Measurements from ENCODE around the gene PCDHB4.
"Not testable (repeated sequence)": the region's sequence is repeated elsewhere in the genome, so short reads cannot be mapped to it uniquely, and the experiment has no call there.

The PCDHB4 gene

DNA sequence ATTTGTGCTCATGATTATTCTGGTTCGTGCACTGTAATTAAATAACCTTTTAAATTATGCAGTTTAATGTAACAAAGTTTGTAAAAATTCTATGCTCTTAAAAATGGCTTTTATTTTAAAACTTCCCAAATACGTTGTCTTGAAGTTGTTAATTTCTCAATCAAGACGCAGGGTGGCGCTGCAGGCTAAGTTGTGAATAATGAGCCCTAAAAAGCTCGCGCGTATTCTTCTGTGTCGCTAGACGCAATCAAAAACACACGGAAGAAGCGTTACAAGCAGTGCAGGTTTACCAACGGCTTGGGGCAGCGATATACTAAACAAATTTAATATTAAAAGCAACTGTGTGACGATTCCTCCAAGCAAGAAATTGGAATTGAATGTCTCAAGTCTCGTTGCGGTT, at the start of gene PCDHB4:
Gene PCDHB4, plus strand, starts transcription at position 256 of the 400 bp plus-strand sequence. CDS start 181 bp downstream, outside the sequence.
- no peak for DNase-seq (ENCODE audit: low read depth)

DNA sequence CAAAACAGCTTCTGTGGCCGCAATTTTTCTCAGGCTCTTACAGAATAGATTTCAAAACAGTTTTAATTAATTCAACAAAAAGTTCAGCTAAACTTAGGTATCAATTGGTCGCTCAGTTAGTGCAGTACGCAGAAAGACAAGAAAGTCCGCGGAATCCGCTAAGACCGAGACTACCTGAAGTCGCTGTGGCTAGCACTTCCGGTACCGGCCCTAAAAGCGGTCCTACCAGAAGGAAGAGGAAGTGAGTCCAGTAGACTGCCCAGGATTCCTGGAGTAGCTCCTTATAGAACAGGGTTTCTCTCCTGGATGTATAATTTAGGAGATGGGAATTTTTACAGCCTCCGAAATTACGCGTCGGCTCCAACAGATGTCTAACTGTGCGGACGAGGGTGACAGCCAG, 43.8 kb upstream of the PCDHB4 start:
- DNase-seq (ENCODE audit: low read depth), result no peak

DNA sequence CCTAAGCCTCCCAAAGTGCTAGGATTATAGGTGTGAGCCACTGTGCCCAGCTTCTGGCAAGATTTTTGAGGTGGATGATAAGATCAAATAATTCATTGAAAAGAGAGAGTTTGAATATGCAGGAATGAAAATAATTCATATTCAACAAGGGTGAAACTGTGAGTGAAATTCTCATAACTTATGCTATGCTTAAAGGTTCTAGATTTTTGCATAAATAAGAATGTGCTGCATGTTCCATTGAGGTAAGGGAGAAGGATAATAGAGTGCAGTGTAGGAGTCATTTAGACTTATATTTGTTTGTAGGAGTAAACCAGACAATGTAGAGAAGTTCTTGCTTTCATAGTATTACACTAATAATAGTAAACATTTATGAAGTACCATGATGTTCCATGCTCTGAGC, 39.4 kb upstream of the PCDHB4 start:
- no peak for DNase-seq (ENCODE audit: low read depth)

DNA sequence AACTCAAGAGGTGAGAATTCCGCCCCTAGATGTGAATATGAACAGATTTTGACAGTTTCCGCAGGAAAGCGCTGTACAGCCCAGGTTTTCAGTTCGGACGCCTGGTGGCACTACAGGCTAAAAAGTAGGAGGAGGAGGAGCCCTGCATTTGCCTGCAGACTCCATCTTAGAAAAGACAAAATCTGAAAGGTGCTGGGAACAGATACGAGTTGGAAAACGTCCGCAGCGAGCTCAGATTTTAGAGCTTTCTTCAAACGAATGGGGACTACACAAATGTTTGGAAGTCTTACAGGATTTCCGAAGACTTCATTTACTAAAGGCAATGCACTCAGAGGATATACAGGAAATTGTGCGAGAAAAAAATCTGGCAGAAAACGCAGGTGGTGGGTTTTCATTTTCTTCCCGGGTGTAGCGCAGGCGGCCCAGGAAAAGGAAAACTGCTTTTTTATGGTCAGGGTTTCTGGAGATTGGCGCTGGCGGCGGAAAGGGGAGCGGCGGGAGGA, 37.1 kb upstream of the PCDHB4 start:
- DNase-seq (ENCODE audit: low read depth), result peak; percentile 5

DNA sequence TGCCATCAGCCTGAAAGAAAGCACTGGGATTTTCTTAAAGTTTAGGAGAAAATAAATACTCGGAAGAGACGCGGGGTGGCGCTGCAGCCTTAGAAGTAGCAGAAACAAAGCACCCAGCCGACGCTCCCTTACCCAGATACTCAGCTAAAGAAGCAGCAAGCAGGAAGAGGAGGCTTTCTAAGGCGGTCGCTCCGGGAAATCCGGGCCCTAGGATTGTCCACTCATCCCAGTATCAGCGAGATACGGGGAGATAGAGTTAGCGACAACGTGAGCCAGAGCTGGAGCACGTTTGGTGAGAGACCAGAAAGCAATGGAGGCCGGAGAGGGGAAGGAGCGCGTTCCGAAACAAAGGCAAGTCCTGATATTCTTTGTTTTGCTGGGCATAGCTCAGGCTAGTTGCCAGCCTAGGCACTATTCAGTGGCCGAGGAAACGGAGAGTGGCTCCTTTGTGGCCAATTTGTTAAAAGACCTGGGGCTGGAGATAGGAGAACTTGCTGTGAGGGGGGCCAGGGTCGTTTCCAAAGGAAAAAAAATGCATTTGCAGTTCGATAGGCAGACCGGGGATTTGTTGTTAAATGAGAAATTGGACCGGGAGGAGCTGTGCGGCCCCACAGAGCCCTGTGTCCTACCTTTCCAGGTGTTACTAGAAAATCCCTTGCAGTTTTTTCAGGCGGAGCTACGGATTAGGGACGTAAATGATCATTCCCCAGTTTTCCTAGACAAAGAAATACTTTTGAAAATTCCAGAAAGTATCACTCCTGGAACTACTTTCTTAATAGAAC, 26.9 kb upstream of the PCDHB4 start, which contains the start of gene PCDHB2:
Gene PCDHB2, plus strand, starts transcription at position 135 of the 782 bp plus-strand sequence. Its CDS starts 176 bp downstream, at position 311.
- no peak for DNase-seq (ENCODE audit: low read depth)

DNA sequence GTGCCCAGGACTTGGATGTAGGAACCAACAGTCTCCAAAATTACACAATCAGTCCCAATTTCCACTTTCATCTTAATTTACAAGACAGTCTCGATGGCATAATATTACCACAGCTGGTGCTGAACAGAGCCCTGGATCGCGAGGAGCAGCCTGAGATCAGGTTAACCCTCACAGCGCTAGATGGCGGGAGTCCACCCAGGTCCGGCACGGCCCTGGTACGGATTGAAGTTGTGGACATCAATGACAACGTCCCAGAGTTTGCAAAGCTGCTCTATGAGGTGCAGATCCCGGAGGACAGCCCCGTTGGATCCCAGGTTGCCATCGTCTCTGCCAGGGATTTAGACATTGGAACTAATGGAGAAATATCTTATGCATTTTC, 26.4 kb upstream of the PCDHB4 start:
- DNase-seq (ENCODE audit: low read depth), result no peak

DNA sequence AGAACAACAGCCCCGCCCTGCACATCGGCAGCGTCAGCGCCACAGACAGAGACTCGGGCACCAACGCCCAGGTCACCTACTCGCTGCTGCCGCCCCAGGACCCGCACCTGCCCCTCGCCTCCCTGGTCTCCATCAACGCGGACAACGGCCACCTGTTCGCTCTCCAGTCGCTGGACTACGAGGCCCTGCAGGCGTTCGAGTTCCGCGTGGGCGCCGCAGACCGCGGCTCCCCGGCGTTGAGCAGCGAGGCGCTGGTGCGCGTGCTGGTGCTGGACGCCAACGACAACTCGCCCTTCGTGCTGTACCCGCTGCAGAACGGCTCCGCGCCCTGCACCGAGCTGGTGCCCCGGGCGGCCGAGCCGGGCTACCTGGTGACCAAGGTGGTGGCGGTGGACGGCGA, 25.4 kb upstream of the PCDHB4 start:
- DNase-seq (ENCODE audit: low read depth), result not testable (repeated sequence)

DNA sequence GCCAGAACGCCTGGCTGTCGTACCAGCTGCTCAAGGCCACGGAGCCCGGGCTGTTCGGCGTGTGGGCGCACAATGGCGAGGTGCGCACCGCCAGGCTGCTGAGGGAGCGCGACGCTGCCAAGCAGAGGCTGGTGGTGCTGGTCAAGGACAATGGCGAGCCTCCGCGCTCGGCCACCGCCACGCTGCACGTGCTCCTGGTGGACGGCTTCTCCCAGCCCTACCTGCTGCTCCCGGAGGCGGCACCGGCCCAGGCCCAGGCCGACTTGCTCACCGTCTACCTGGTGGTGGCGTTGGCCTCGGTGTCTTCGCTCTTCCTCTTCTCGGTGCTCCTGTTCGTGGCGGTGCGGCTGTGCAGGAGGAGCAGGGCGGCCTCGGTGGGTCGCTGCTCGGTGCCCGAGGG, 25.0 kb upstream of the PCDHB4 start:
- DNase-seq (ENCODE audit: low read depth), result not testable (repeated sequence)

DNA sequence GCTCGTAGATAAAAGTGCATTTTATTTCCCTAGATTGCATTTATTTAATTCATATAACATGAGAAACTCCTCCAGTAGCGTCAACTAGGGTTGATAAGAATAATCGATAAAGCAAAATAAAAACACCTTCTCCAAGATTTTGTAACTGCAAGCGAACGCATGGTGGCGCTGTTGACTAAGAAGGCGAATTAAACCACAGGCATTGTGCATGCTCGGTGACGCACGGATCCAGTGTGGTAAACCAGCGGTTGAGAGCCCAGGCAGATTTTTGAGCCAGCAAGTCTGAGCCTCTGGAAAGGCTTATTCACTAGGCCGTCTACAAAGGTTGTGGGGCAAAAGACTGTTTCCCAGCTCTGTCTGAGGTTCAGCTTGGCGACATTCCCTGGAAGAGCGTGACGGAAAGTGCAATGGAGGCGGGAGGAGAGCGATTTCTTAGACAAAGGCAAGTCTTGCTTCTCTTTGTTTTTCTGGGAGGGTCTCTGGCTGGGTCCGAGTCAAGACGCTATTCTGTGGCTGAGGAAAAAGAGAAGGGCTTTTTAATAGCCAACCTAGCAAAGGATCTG, 21.3 kb upstream of the PCDHB4 start, which contains the start of gene PCDHB3:
Gene PCDHB3, plus strand, starts transcription at position 231 of the 563 bp plus-strand sequence. Its CDS starts 177 bp downstream, at position 408.
- DNase-seq (ENCODE audit: low read depth), result no peak

DNA sequence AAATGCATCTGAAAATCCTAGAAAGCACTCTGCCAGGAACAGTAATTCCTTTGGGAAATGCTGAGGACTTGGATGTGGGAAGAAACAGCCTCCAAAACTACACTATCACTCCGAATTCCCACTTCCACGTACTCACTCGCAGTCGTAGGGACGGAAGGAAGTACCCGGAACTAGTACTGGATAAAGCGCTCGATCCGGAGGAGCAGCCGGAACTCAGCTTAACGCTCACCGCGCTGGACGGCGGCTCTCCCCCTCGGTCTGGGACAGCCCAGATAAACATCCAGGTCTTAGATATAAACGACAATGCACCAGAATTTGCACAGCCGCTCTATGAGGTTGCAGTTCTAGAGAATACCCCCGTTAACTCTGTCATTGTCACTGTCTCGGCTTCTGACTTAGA, 20.6 kb upstream of the PCDHB4 start:
- no peak for DNase-seq (ENCODE audit: low read depth)

DNA sequence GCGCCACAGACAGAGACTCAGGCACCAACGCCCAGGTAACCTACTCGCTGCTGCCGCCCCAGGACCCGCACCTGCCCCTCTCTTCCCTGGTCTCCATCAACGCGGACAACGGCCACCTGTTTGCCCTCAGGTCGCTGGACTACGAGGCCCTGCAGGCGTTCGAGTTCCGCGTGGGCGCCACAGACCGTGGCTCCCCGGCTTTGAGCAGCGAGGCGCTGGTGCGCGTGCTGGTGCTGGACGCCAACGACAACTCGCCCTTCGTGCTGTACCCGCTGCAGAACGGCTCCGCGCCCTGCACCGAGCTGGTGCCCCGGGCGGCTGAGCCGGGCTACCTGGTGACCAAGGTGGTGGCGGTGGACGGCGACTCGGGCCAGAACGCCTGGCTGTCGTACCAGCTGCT, 19.5 kb upstream of the PCDHB4 start:
- not testable (repeated sequence) for DNase-seq (ENCODE audit: low read depth)

DNA sequence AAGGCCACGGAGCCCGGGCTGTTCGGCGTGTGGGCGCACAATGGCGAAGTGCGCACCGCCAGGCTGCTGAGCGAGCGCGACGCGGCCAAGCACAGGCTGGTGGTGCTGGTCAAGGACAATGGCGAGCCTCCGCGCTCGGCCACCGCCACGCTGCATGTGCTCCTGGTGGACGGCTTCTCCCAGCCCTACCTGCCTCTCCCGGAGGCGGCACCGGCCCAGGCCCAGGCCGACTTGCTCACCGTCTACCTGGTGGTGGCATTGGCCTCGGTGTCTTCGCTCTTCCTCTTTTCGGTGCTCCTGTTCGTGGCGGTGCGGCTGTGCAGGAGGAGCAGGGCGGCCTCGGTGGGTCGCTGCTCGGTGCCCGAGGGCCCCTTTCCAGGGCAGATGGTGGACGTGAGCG, 19.1 kb upstream of the PCDHB4 start:
- DNase-seq (ENCODE audit: low read depth), result not testable (repeated sequence)

DNA sequence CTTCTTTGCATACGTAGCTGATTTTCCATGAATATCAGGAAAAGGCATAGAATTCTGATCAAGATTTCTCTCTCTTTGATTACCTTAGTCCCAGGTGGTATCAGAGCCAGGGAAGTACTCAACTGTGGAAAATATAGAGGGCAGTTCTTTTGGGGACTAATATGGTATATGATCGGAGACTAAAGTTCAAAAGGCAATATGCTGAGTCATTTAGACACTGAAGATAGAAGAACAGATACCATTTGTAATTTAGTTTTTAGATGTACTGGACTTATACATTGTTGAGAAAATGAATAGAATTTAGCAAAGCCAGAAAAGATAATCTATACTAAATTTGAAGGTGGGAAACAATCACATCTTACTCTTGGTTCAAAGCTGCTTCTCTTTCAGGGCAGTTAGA, 16.3 kb upstream of the PCDHB4 start:
- no peak for DNase-seq (ENCODE audit: low read depth)

DNA sequence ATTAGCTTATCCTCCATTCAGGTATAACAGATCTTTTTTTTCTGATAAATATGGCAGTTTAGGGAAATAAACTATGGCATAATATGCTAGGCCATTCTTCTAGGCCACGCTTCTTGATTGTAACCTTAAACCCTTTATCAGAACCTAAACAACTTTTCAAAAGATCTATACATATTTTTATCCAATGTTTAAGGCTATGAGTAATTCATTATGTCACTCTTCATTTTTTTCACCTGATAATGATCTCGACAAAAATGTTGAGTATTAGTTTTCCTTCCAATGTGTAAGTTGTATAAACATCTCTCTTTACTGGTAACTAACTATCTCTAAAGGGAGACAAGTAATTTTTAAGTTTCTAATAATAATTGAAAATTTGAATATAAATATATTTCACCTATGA, 2.4 kb upstream of the PCDHB4 start:
- no peak for DNase-seq (ENCODE audit: low read depth)

DNA sequence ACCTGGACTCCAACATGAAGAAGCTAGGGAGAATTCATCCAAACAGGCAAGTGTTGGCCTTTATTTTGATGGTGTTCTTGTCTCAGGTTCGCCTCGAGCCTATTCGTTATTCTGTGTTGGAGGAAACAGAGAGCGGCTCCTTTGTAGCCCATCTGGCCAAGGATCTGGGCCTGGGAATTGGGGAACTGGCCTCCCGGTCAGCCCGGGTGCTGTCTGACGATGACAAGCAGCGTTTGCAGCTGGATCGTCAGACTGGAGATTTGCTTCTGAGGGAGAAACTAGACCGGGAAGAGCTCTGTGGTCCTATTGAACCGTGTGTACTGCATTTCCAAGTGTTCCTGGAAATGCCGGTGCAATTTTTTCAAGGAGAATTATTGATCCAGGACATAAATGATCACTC, 367 bp downstream of the PCDHB4 start:
- no peak for DNase-seq (ENCODE audit: low read depth)

DNA sequence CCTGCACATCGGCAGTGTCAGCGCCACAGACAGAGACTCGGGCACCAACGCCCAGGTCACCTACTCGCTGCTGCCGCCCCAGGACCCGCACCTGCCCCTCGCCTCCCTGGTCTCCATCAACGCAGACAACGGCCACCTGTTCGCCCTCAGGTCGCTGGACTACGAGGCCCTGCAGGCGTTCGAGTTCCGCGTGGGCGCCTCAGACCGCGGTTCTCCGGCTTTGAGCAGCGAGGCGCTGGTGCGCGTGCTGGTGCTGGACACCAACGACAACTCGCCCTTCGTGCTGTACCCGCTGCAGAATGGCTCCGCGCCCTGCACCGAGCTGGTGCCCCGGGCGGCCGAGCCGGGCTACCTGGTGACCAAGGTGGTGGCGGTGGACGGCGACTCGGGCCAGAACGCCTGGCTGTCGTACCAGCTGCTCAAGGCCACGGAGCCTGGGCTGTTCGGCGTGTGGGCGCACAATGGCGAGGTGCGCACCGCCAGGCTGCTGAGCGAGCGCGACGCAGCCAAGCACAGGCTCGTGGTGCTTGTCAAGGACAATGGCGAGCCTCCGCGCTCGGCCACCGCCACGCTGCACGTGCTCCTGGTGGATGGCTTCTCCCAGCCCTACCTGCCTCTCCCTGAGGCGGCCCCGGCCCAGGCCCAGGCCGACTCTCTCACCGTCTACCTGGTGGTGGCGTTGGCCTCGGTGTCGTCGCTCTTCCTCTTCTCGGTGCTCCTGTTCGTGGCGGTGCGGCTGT, 1.9 kb downstream of the PCDHB4 start:
- not testable (repeated sequence) for DNase-seq (ENCODE audit: low read depth)

DNA sequence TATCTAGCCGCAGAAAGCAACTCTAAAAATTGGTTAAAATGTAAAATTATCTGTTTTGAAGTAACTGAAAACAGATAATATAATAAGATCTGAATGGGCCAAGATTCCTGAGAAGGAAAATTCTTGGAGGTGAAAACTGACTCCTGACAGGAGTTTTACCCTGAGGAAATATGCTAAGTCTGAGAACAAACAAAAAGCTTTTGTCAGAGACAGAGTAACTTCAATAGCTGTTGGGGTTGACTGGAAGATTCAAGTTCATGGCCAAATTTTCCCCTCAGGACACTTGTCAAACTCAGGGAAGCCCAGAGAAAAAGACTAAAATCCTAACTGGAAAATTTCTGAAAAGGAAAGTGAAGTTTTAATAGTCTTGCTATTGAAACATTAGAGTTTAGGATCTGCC, 5.7 kb downstream of the PCDHB4 start:
- DNase-seq (ENCODE audit: low read depth), result no peak

DNA sequence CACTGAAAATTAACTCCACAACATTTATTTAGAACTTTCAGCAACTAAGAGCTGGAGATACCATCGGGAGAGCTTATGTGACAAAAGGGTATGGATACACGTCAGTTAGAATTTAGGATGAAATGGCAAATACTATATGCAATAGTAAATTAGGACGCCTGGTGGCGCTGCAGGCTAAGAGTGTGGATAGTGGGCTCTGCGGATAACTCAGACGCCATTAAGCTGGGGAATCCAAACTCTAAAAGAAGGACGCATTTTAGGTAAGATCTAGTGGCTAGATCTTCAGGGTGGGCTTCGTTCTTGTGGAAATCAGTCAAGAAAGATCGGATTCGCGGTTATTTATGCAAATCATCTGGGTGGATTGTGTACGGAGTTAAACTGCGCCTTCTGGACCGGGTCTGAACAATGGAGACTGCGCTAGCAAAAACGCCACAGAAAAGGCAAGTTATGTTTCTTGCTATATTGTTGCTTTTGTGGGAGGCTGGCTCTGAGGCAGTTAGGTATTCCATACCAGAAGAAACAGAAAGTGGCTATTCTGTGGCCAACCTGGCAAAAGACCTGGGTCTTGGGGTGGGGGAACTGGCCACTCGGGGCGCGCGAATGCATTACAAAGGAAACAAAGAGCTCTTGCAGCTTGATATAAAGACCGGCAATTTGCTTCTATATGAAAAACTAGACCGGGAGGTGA, 13.6 kb downstream of the PCDHB4 start, which contains the start of gene PCDHB5:
Gene PCDHB5, plus strand, starts transcription at position 177 of the 688 bp plus-strand sequence. Its CDS starts 229 bp downstream, at position 406.
- no peak for DNase-seq (ENCODE audit: low read depth)

DNA sequence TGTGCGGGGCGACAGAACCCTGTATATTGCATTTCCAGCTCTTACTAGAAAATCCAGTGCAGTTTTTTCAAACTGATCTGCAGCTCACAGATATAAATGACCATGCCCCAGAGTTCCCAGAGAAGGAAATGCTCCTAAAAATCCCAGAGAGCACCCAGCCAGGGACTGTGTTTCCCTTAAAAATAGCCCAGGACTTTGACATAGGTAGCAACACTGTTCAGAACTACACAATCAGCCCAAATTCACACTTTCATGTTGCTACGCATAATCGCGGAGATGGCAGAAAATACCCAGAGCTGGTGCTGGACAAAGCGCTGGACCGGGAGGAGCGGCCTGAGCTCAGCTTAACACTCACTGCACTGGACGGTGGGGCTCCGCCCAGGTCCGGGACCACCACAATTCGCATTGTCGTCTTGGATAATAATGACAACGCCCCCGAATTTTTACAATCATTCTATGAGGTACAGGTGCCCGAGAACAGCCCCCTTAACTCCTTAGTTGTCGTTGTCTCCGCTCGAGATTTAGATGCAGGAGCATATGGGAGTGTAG, 14.2 kb downstream of the PCDHB4 start:
- DNase-seq (ENCODE audit: low read depth), result no peak

DNA sequence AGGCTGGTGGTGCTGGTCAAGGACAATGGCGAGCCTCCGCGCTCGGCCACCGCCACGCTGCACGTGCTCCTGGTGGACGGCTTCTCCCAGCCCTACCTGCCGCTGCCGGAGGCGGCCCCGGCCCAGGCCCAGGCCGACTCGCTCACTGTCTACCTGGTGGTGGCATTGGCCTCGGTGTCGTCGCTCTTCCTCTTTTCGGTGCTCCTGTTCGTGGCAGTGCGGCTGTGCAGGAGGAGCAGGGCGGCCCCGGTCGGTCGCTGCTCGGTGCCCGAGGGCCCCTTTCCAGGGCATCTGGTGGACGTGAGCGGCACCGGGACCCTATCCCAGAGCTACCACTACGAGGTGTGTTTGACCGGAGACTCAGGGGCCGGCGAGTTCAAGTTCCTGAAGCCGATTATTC, 15.7 kb downstream of the PCDHB4 start:
- not testable (repeated sequence) for DNase-seq (ENCODE audit: low read depth)

DNA sequence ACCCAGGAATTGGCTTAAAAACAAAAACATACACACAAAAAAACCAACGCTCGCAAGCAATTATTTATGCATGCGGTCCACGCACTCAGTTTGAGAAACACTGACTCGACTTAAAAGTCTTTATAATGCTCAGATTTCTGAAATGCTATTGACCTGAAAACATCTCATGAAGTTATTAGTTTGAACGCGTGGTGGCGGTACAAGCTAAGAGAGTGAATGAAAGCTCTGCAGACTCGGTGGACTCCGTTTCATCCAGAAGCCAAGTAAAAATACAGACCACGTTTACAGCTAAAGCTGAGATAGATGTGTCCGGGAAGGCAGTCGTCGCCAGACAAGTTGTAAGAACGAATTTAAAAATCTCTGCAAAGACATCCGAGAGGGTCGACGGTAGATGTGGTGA, 28.2 kb downstream of the PCDHB4 start, which contains the start of gene PCDHB6:
Gene PCDHB6, plus strand, starts transcription at position 246 of the 400 bp plus-strand sequence. CDS start 201 bp downstream, outside the sequence.
- no peak for DNase-seq (ENCODE audit: low read depth)
